Activated naive CD8-positive, alpha-beta T cell (primary cell): ENCODE measurements around the gene TUBGCP2.
A peak's percentile ranks its signal among the peaks of the same experiment; 100 is the strongest.
"Not testable (repeated sequence)": the region's sequence is repeated elsewhere in the genome, so short reads cannot be mapped to it uniquely, and the experiment has no call there.

Experiments
- H3K27ac Mint-ChIP-seq: one replicate; pipeline ENCODE4 v1.8.0; 2021; ENCODE audit warnings: mixed read lengths
- H3K27me3 Mint-ChIP-seq: one replicate; pipeline ENCODE4 v1.8.0; 2021; ENCODE audit warnings: mixed read lengths
- H3K36me3 Mint-ChIP-seq: one replicate; pipeline ENCODE4 v1.8.0; 2021; ENCODE audit warnings: mixed read lengths
- H3K4me1 Mint-ChIP-seq: one replicate; pipeline ENCODE4 v1.8.0; 2021; ENCODE audit warnings: low read depth, mixed read lengths
- H3K4me3 Mint-ChIP-seq: one replicate; pipeline ENCODE4 v1.8.0; 2021; ENCODE audit warnings: mild to moderate bottlenecking, mixed read lengths
- H3K9me3 Mint-ChIP-seq: one replicate; pipeline ENCODE4 v1.8.0; 2021; ENCODE audit warnings: low read depth, mixed read lengths

TUBGCP2 gene

GRCh38 chr10:133265052-133265451 lies 43.6 kb downstream of the TUBGCP2 start:
- H3K9me3 Mint-ChIP-seq, H3K27ac Mint-ChIP-seq, H3K36me3 Mint-ChIP-seq, H3K4me3 Mint-ChIP-seq, H3K27me3 Mint-ChIP-seq: not testable (repeated sequence)
- H3K4me1 Mint-ChIP-seq, result peaks cover 41% of the 10 kb centered on the region

DNA sequence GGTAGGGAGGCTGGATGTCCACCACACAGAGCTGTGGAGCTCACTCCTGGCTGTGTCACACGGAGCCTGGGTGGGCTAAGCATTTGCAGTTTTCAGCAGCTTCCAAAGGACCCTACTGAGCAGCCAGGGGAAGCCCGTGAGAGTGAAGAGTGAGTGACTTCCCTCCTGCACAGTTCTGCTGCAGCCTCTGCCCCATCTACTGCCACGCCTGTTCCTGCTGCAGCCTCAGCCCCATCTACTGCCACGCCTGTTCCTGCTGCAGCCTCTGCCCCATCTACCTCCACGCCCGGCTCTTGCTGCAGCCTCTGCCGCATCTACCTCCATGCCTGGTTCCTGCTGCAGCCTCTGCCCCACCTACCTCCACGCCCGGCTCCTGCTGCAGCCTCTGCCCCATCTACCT lies 44.2 kb downstream of the TUBGCP2 start:
- no peaks in the 10 kb centered on the region for H3K27me3 Mint-ChIP-seq
- peak overlapping the region; percentile 27 for H3K4me3 Mint-ChIP-seq
- H3K36me3 Mint-ChIP-seq, result no peaks in the 10 kb centered on the region
- H3K4me1 Mint-ChIP-seq, result peaks cover 46% of the 10 kb centered on the region
- H3K27ac Mint-ChIP-seq, result no peak overlapping the region
- H3K9me3 Mint-ChIP-seq, result no peaks in the 10 kb centered on the region

GRCh38 chr10:133263674-133264073 lies 45.0 kb downstream of the TUBGCP2 start:
- Mint-ChIP-seq H3K27me3 (no peaks in the 10 kb centered on the region), H3K4me1 (peaks cover 52% of the 10 kb centered on the region), H3K9me3 (no peaks in the 10 kb centered on the region), H3K36me3 (no peaks in the 10 kb centered on the region), H3K4me3 (no peak overlapping the region), H3K27ac (no peak overlapping the region)

- no peak overlapping the region for H3K27ac Mint-ChIP-seq
- H3K4me1 Mint-ChIP-seq, result peaks cover 54% of the 10 kb centered on the region
- no peaks in the 10 kb centered on the region for H3K9me3 Mint-ChIP-seq
- no peaks in the 10 kb centered on the region for H3K27me3 Mint-ChIP-seq
- H3K36me3 Mint-ChIP-seq, result no peaks in the 10 kb centered on the region
- H3K4me3 Mint-ChIP-seq, result peak overlapping the region; percentile 76
Observed at GRCh38 chr10:133262696-133263095, 46.0 kb downstream of the TUBGCP2 start.

DNA sequence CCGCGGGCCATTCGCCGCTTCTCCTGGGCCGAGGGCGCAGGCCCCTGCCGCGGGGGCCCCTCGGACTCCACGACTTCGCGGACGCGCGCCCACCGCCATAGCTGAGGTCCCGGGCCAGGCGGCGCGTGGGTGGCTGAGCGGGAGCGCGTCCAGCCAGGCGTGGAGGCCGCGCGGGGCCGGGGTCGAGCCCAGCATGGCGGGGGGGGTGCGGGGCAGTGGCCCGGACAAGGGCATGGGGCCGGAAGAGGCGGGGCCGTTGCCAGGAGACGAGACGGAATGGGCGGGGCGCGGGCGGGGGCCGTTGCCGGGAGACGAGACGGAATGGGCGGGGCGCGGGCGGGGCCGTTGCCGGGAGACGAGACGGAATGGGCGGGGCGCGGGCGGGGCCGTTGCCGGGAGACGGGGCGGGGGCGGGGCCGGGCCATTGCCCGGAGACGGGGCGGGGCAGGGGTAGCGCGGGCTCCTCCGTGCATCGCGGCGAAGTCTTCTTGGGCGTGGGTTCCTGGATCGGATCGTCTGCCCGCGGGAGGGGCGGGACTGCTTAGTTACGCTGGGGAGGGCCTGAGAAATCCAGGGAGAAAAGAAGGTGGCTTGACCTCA lies 46.8 kb downstream of the TUBGCP2 start:
- H3K36me3 Mint-ChIP-seq, result no peaks in the 10 kb centered on the region
- H3K9me3 Mint-ChIP-seq, result no peaks in the 10 kb centered on the region
- H3K27ac Mint-ChIP-seq, result no peak overlapping the region
- no peaks in the 10 kb centered on the region for H3K27me3 Mint-ChIP-seq
- H3K4me1 Mint-ChIP-seq, result peaks cover 62% of the 10 kb centered on the region
- H3K4me3 Mint-ChIP-seq, result peak overlapping the region; percentile 80

DNA sequence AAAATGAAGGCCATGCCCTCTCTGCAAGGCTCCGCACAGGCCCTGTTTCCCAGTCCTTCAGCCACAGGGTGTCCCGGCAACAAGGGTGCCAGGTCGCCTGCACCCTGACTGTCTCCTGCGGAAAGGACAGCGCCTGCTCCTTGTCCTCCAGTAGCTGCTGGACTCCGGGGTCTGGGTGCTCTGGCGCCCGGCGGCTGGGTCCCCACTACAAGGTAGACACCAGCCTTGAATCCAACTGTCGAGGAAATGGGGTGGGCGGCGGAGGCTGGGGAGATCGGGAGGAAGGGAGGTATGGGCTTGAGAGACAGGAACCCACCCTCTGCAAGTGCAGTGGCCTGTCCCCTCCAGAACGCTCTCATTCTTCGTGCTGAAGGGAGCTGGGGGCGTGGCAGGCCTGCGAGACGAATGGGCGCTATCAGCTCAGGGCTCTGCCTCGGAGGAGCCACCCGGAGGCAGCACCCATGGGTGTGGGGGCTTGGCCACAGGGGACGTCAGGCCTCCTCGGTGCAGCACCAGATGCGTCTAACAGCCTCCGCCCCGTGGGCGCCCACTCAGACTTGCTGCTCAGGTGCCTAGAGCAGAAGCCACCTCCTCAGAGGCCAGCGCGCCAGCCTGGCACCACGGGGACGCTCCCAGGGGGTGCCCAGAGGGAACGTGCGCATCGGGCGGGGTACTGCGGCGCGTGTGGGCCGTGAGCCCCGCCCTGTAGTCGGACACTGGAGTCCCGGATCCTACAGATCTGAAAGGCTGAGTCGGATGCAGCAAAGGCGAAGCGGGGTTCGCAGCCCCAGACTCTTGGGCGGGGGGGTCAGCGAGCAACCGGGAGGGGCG lies 47.6 kb downstream of the TUBGCP2 start:
- Mint-ChIP-seq H3K27ac (peak overlapping the region; percentile 70), H3K4me3 (peak overlapping the region; percentile 80), H3K36me3 (no peaks in the 10 kb centered on the region), H3K4me1 (peaks cover 63% of the 10 kb centered on the region), H3K9me3 (no peaks in the 10 kb centered on the region), H3K27me3 (no peaks in the 10 kb centered on the region)

DNA sequence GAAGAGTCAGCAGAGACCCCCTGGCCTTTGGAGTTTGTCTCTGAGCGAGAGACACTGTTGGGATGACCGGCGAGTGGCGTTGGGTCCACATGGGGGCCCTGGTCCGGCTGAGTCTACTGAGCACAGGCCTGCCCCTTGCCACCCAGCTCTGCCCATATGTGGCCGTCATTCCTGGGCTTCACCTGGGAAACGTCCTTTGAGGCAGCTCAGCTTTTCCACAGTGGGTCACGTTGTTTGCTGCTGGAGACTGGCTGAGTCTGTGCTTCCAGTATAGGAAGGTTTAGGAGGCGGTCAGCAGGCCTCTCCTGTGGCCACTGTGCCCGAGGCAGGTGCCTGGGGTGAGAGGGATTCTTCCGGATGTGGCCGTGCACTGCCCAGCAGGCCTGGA lies 49.1 kb downstream of the TUBGCP2 start:
- H3K27ac Mint-ChIP-seq, result peak overlapping the region; percentile 87
- no peaks in the 10 kb centered on the region for H3K36me3 Mint-ChIP-seq
- H3K4me1 Mint-ChIP-seq, result peaks cover 54% of the 10 kb centered on the region
- H3K27me3 Mint-ChIP-seq, result no peaks in the 10 kb centered on the region
- no peaks in the 10 kb centered on the region for H3K9me3 Mint-ChIP-seq
- H3K4me3 Mint-ChIP-seq, result peak overlapping the region; percentile 80

DNA sequence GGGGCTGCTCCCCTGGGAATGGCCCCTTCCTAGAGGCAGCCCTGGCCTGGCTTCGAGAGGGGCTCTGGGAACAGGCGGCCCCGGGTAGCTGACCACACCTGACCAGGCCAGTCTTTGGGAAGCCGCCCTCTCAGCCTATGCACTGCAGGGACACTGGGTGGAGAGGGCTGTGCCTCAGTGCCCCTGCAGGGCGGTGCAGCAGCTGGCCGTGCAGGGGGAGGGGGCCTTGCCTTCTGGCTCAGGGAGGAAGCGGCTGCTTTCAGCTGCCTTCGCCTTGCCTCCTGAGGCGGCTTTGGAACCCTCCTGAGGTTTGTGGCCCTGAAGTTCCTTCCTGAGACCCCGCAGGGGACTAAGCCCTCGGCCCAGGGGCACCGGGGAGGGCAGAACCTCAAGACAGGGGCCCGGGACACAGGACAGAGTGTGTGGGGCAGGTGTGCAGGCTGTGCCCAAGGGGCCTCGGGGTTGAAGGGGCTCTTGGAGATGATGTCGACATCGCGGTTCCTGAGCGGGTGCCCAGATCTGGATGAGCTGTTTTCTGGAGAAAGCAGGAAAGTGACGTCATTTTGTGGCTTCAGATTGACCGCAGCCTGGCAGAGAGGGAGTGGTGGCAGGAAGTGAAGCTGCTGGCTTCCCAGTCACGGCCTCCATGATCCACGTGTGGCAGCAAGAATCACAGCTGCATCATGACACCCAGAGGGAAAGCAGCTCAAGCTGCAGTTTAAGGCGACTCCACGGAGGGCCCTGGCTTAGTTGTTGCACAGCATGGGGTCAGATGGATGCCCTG lies 49.7 kb downstream of the TUBGCP2 start:
- peak overlapping the region; percentile 87 for H3K27ac Mint-ChIP-seq
- no peaks in the 10 kb centered on the region for H3K27me3 Mint-ChIP-seq
- H3K4me1 Mint-ChIP-seq, result peaks cover 49% of the 10 kb centered on the region
- H3K4me3 Mint-ChIP-seq, result peak overlapping the region; percentile 80
- H3K36me3 Mint-ChIP-seq, result no peaks in the 10 kb centered on the region
- no peaks in the 10 kb centered on the region for H3K9me3 Mint-ChIP-seq

DNA sequence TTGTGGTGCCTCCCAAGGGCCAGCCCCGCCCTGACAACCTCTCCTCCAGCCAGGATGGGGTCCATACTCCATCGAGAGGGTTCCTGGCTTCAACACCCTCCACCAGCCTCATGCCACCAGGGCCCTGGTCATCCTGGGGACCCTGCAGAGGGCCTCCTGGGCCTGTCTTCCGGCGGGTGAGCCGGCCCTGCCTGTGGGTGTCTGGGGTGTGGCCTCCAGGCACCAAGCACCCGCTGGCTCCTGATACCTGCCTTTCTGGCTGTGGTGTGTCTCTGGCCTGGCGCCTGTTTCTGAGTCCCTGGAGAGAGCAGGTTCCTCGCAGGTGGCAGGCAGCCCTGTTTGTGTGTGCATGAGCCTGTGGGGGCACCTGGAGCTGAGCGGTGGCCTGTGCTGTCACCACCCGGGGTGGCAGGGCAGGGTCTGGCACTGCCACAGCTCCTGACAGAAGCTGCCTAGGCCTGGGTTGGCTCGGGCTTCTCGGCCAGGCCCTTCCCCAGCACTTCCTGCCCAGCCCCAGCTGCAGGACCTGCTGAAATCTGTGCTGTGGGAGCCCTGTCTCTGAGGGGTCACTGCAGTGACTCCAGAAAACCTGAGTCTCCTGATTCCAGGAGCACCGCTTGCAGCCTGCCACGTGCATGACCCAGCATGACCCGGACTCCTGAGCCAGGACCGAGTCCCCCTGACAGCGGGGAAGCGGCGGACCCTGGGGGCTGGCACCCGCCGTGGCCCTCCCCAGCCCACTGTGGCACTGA lies 50.4 kb downstream of the TUBGCP2 start:
- H3K27me3 Mint-ChIP-seq, result no peaks in the 10 kb centered on the region
- H3K27ac Mint-ChIP-seq, result peak overlapping the region; percentile 68
- peaks cover 43% of the 10 kb centered on the region for H3K4me1 Mint-ChIP-seq
- no peaks in the 10 kb centered on the region for H3K36me3 Mint-ChIP-seq
- H3K9me3 Mint-ChIP-seq, result no peaks in the 10 kb centered on the region
- no peak overlapping the region for H3K4me3 Mint-ChIP-seq

- no peaks in the 10 kb centered on the region for H3K27me3 Mint-ChIP-seq
- H3K27ac Mint-ChIP-seq, result peak overlapping the region; percentile 72
- no peaks in the 10 kb centered on the region for H3K9me3 Mint-ChIP-seq
- peak overlapping the region; percentile 44 for H3K4me3 Mint-ChIP-seq
- no peaks in the 10 kb centered on the region for H3K36me3 Mint-ChIP-seq
- peaks cover 36% of the 10 kb centered on the region for H3K4me1 Mint-ChIP-seq
Observed at GRCh38 chr10:133257489-133258065, 51.1 kb downstream of the TUBGCP2 start.

DNA sequence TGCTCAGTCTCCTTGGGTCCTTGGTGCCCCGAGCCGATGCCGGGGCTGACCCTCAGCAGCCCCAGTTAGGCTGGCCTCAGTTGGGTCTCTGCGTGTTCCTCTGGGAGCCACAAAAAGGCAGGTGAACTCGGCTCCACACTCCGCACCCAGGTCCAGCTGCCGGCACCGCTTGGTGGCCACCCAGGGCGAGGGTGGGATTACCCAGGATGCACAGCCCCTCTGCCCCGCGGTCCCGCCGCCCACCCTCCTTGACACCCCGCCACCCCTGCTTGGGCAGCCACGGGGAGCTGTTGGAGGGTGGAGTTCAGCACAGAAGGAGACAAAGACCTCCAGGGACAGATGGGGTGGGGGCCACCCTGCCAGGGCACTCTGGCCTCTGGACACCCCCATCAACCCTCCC lies 53.3 kb downstream of the TUBGCP2 start:
- Mint-ChIP-seq H3K4me3 (no peak overlapping the region), H3K27me3 (no peaks in the 10 kb centered on the region), H3K4me1 (peaks cover 24% of the 10 kb centered on the region), H3K9me3 (no peaks in the 10 kb centered on the region), H3K27ac (no peak overlapping the region), H3K36me3 (no peaks in the 10 kb centered on the region)

- Mint-ChIP-seq H3K27me3 (no peaks in the 10 kb centered on the region), H3K27ac (peak overlapping the region; percentile 13), H3K4me1 (peaks cover 18% of the 10 kb centered on the region), H3K4me3 (no peak overlapping the region), H3K36me3 (no peaks in the 10 kb centered on the region), H3K9me3 (no peaks in the 10 kb centered on the region)
Observed at GRCh38 chr10:133254421-133255120, 54.1 kb downstream of the TUBGCP2 start.

GRCh38 chr10:133253361-133253955 lies 55.2 kb downstream of the TUBGCP2 start:
- no peaks in the 10 kb centered on the region for H3K27me3 Mint-ChIP-seq
- H3K4me3 Mint-ChIP-seq, result no peak overlapping the region
- H3K36me3 Mint-ChIP-seq, result no peaks in the 10 kb centered on the region
- peaks cover 11% of the 10 kb centered on the region for H3K4me1 Mint-ChIP-seq
- H3K9me3 Mint-ChIP-seq, result no peaks in the 10 kb centered on the region
- H3K27ac Mint-ChIP-seq, result no peak overlapping the region

DNA sequence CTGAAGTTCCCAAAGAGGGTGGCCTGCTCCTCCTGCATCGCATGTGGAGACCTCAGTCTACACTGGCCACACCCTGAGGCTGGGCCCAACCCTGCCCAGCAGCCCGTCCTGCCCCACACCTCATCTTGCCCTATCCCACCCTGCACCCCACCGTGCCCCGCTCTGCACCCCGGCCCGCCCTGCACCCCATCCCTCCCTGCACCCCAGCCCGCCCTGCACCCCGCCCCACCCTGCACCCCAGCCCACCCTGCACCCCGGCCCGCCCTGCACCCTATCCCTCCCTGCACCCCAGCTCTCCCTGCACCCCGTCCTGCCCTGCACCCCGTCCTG lies 56.5 kb downstream of the TUBGCP2 start:
- H3K4me3 Mint-ChIP-seq, result no peak overlapping the region
- no peaks in the 10 kb centered on the region for H3K27me3 Mint-ChIP-seq
- H3K9me3 Mint-ChIP-seq, result no peaks in the 10 kb centered on the region
- H3K36me3 Mint-ChIP-seq, result no peaks in the 10 kb centered on the region
- peaks cover 4% of the 10 kb centered on the region for H3K4me1 Mint-ChIP-seq
- no peak overlapping the region for H3K27ac Mint-ChIP-seq
